CD4-positive, alpha-beta T cell (primary cell): ENCODE results near the gene SLC25A47. TPM values are rescaled to one million over a fixed set of nuclear protein-coding genes. Genes with fewer than 3 reads are reported as not detected.
A peak's percentile ranks its signal among the peaks of the same experiment; 100 is the strongest.

Source experiments
- ATAC-seq: fragments of 200-7000 bp; cut with Tn5 transposase; one replicate; pipeline ENCODE4 v1.10.0; 2022; ENCODE audit warnings: mild to moderate bottlenecking; ENCODE audit not compliant: poor library complexity
- CTCF ChIA-PET: fragments of 350-600 bp; sonication (Branson Sonifier 250); formaldehyde crosslinking; loops from one replicate; lab custom pipeline; 2021; ENCODE audit warnings: antibody characterized with exemption, inconsistent platforms; lab: Charles Lee
- POLR2A ChIA-PET: fragments of 350-600 bp; sonication (Branson Sonifier 250); formaldehyde crosslinking; loops from one replicate; lab custom pipeline; 2021; ENCODE audit warnings: antibody characterized with exemption, inconsistent platforms; lab: Charles Lee
- DNase-seq, 14 experiments: peaks; one replicate each; pipeline ENCODE4 v3.0.0-alpha.2; 2013 to 2020; ENCODE audit warnings: mixed read lengths in 2 of 14
- H3K27ac ChIP-seq, 2 donors: one replicate each; pipeline versions ENCODE4 v1.5.1 to v1.7.0; 2013; ENCODE audit warnings: low read length in 2 of 2, low read depth in 1 of 2, mild to moderate bottlenecking in 1 of 2
- H3K27me3 ChIP-seq, 2 experiments: 1 replicate in 1 of 2; 2 replicates in 1 of 2; pipeline versions ENCODE4 v1.6.1 to v1.7.0; 2013; ENCODE audit warnings: low read length in 2 of 2, control low read depth in 1 of 2, mild to moderate bottlenecking in 1 of 2, moderate library complexity in 1 of 2; ENCODE audit not compliant: insufficient read depth in 2 of 2, control insufficient read depth in 1 of 2
- H3K36me3 ChIP-seq: one replicate; pipeline ENCODE4 v1.6.1; 2013; ENCODE audit warnings: low read length, control low read depth; ENCODE audit not compliant: insufficient read depth
- H3K4me1 ChIP-seq: one replicate; pipeline ENCODE4 v1.6.1; 2013; ENCODE audit warnings: low read length, control low read depth; ENCODE audit not compliant: insufficient read depth
- H3K4me3 ChIP-seq: one replicate; pipeline ENCODE4 v1.5.1; 2013; ENCODE audit warnings: mild to moderate bottlenecking, low read length, moderate library complexity
- H3K9me3 ChIP-seq, 2 experiments: 1 replicate in 1 of 2; 2 replicates in 1 of 2; pipeline versions ENCODE4 v1.6.1 to v1.7.0; 2013; ENCODE audit warnings: low read length in 2 of 2, mild to moderate bottlenecking in 2 of 2, control low read depth in 1 of 2, moderate library complexity in 1 of 2; ENCODE audit not compliant: control insufficient read depth in 1 of 2, insufficient read depth in 1 of 2
- H3K27ac Mint-ChIP-seq: one replicate; pipeline ENCODE4 v1.8.0; 2020; ENCODE audit warnings: mixed read lengths
- H3K27me3 Mint-ChIP-seq: one replicate; pipeline ENCODE4 v1.8.0; 2021; ENCODE audit warnings: mixed read lengths
- H3K36me3 Mint-ChIP-seq: one replicate; pipeline ENCODE4 v1.8.0; 2021; ENCODE audit warnings: low read depth, mixed read lengths
- H3K4me1 Mint-ChIP-seq: one replicate; pipeline ENCODE4 v1.8.0; 2021; ENCODE audit warnings: low read depth, mixed read lengths
- H3K4me3 Mint-ChIP-seq: one replicate; pipeline ENCODE4 v1.8.0; 2020; ENCODE audit warnings: mild to moderate bottlenecking, mixed read lengths
- H3K9me3 Mint-ChIP-seq: one replicate; pipeline ENCODE4 v1.8.0; 2020; ENCODE audit warnings: mixed read lengths
- CTCF ChIP-seq: fragments of 200-600 bp; IDR thresholded peaks from one replicate; pipeline ENCODE4 v1.8.0; 2022; ENCODE audit warnings: antibody characterized with exemption, mild to moderate bottlenecking
- intact Hi-C, 2 experiments: fragments of 100-400 bp; cut with DNase I in 1 of 2; cut with micrococcal nuclease in 1 of 2; formaldehyde crosslinking; loops; one replicate each; pipeline versions ENCODE4 v1.15.1 to v1.9.0; 2023 to 2025; cut with DNase I, micrococcal nuclease
- total RNA-seq, 174 experiments: library from RNA in 2 of 174; stranded (reverse) in 2 of 174; gene quantifications; one replicate each; pipeline ENCODE4 v1.2.3 and lab custom pipeline; 2021 to 2026

SLC25A47 gene
- total RNA-seq, 2 experiments from 2014 or later = not detected

- peak in 1 of 14 experiments; percentile 34 for DNase-seq
- Histone ChIP-seq H3K27me3 (no peaks in the 10 kb centered on the region), H3K4me3 (no peak overlapping the region), H3K36me3 (peaks cover 27% of the 10 kb centered on the region), H3K27ac (peak overlapping the region in 1 of 2 donors; percentile 3), H3K4me1 (peaks cover 26% of the 10 kb centered on the region), H3K9me3 (no peaks in the 10 kb centered on the region)
- Mint-ChIP-seq H3K36me3 (peaks cover 62% of the 10 kb centered on the region), H3K27ac (peak overlapping the region; percentile 71), H3K4me1 (peaks cover 51% of the 10 kb centered on the region), H3K4me3 (no peak overlapping the region), H3K27me3 (no peaks in the 10 kb centered on the region), H3K9me3 (no peaks in the 10 kb centered on the region)
- ChIA-PET POLR2A (no interaction called here), CTCF (interaction anchor here (1.3 kb wide), 1 partner anchor 55 kb away, joined by 3 read pairs; no protein-coding TSS in a partner anchor)
- intact Hi-C loops = no loop called here
- no peak for TF ChIP-seq CTCF
- no peak for ATAC-seq
These were observed 44.4 kb upstream of the SLC25A47 start for GRCh38 chr14:100278702-100279101.

GRCh38 chr14:100279133-100279532, 44.0 kb upstream of the SLC25A47 start:
- peaks cover 49% of the 10 kb centered on the region for H3K4me1 Mint-ChIP-seq
- Histone ChIP-seq H3K27me3 (no peaks in the 10 kb centered on the region), H3K27ac (no peak overlapping the region), H3K4me1 (peaks cover 22% of the 10 kb centered on the region), H3K9me3 (no peaks in the 10 kb centered on the region), H3K36me3 (peaks cover 26% of the 10 kb centered on the region), H3K4me3 (no peak overlapping the region)
- TF ChIP-seq CTCF = no peak
- DNase-seq (no peak), ATAC-seq (no peak)
- peaks cover 61% of the 10 kb centered on the region for H3K36me3 Mint-ChIP-seq
- H3K9me3 Mint-ChIP-seq = no peaks in the 10 kb centered on the region
- POLR2A ChIA-PET = no interaction called here
- CTCF ChIA-PET = interaction anchor here (1.3 kb wide), 1 partner anchor 55 kb away, joined by 3 read pairs; no protein-coding TSS in a partner anchor
- no peak overlapping the region for H3K4me3 Mint-ChIP-seq
- intact Hi-C loops = no loop called here
- H3K27me3 Mint-ChIP-seq = no peaks in the 10 kb centered on the region
- peak overlapping the region; percentile 71 for H3K27ac Mint-ChIP-seq

- DNase-seq (no peak), ATAC-seq (no peak)
- H3K27ac ChIP-seq = no peak overlapping the region
- CTCF ChIA-PET = interaction anchor here (1.3 kb wide), 1 partner anchor 55 kb away, joined by 3 read pairs; no protein-coding TSS in a partner anchor
- TF ChIP-seq CTCF = no peak
- POLR2A ChIA-PET = no interaction called here
- peaks cover 22% of the 10 kb centered on the region for H3K4me1 ChIP-seq
- H3K27me3 Mint-ChIP-seq = no peaks in the 10 kb centered on the region
- H3K4me3 Mint-ChIP-seq = no peak overlapping the region
- peaks cover 45% of the 10 kb centered on the region for H3K4me1 Mint-ChIP-seq
- peaks cover 22% of the 10 kb centered on the region for H3K36me3 ChIP-seq
- no peak overlapping the region for H3K4me3 ChIP-seq
- intact Hi-C loops = no loop called here
- peaks cover 57% of the 10 kb centered on the region for H3K36me3 Mint-ChIP-seq
- H3K9me3 Mint-ChIP-seq = no peaks in the 10 kb centered on the region
- peak overlapping the region; percentile 53 for H3K27ac Mint-ChIP-seq
- no peaks in the 10 kb centered on the region for H3K27me3 ChIP-seq
- no peaks in the 10 kb centered on the region for H3K9me3 ChIP-seq
These were observed 43.6 kb upstream of the SLC25A47 start for GRCh38 chr14:100279563-100279962.
